ENCODE measurements around the gene PPP1R37.

The PPP1R37 gene

DNA sequence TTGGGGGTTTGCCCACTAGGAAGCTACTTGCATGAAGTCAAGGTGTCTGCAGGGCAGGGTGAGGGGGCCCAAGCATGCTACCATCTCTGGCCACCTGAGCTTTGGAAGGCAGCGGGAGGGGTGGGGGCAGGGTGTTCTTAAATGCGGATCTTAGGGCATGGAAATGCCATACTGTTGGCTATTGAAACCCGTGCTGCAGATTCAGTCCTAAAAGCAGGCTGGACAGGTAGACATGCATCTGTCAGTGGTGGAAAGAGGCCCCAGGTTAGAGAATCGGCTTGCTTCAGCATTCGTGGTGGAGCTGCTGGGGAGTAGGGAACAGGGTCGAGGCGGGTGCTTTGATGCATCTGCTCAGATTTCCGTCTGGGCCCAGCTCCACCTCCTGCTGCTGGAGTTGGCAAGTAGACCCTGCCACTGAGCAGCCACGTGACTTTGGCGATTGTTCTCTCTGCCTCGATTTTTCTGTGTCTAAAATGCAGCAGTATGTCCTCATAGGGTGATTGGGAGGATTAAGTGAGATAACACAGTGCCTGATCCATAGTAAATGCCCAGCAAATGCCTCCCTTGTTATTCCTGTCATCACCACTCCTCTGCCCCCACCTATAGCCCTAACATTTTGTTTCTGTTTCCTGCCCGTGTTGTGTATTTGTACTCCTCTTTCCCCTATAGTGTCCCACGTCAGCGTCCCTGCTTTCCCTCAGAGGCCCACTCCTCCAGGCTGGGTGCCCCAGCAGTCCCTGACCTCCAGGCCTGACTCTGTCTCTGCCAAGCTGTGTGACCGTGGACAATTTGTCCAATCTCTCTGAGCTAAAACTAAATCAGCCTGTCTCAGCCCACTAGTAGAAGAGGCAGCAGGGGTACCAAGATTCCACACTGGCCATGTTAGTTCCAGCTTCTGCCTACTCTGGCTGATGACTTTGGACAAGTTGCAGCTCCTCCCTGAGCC lies 5.8 kb downstream of the PPP1R37 start:
- in situ Hi-C loops (cut with MboI; ENCODE audit: low pct_unique_long_range_greater_than_20kb, low sequenced_read_pairs, unreplicated experiment): no loop called here
- no peak for DNase-seq (ENCODE audit: low spot score)
- TF ChIP-seq, protein P1, sequence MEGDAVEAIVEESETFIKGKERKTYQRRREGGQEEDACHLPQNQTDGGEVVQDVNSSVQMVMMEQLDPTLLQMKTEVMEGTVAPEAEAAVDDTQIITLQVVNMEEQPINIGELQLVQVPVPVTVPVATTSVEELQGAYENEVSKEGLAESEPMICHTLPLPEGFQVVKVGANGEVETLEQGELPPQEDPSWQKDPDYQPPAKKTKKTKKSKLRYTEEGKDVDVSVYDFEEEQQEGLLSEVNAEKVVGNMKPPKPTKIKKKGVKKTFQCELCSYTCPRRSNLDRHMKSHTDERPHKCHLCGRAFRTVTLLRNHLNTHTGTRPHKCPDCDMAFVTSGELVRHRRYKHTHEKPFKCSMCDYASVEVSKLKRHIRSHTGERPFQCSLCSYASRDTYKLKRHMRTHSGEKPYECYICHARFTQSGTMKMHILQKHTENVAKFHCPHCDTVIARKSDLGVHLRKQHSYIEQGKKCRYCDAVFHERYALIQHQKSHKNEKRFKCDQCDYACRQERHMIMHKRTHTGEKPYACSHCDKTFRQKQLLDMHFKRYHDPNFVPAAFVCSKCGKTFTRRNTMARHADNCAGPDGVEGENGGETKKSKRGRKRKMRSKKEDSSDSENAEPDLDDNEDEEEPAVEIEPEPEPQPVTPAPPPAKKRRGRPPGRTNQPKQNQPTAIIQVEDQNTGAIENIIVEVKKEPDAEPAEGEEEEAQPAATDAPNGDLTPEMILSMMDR (IDR thresholded peaks at IDR 0.05; ENCODE audit: extremely low read depth, insufficient read depth, missing control alignments): no peak

DNA sequence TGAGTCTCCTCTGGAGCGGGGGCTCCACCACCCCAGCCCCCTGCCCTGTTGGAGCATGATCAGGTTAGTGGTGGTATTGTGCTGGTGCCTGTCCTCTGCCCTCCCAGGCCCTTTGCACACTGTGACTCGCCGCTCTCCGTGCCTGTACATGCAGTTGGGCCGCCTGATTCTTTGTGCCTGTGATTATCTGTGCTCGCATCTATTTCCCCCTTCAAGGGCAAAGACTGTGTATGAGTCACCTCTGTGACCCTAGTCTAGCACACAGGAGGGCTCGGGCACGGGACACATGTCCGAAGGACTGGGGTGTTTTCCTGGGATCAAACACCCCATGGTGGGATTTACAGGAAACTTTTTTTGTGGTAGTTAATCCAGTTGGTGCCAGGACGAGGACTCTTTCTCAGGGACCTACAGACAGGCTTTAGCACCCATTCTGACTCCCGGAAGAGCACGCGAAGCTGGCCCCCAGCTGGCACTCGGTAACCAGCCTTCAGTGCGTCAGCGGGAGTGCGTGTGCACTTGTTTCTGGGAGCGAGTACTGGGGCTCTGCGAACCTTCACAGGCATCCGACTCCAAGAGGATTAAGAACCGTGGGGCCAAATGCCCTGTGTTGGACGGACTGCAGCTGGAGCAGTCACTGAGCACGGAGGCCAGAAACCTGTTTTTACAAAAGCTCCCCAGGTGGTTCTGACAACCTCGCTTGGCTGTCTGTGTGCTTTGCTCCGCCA lies 6.7 kb downstream of the PPP1R37 start:
- in situ Hi-C loops (cut with MboI; ENCODE audit: low pct_unique_long_range_greater_than_20kb, low sequenced_read_pairs, unreplicated experiment): no loop called here
- TF ChIP-seq, protein P1 (IDR thresholded peaks at IDR 0.05; ENCODE audit: extremely low read depth, insufficient read depth, missing control alignments): no peak
- no peak for DNase-seq (ENCODE audit: low spot score)

DNA sequence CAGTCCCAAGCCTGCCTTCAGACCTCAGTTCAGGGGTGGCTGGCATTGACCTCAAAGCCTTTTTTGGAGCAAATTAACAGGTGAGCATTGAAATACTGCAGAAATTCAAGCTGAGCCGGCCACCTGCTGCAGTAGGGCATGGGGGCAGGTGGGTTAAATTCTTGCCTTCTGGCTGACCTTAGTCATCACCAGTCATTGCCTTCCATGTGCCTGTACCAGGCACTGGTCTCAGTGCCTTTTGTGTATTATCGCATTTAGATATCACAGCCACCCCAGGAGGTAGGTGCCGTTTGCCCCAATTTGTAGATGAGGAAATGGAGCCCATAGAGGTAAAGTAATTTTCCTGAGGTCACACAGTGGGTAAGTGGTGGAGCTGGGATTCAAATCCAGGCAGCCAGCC lies 7.2 kb downstream of the PPP1R37 start:
- no peak for DNase-seq (ENCODE audit: low spot score)
- in situ Hi-C loops (cut with MboI; ENCODE audit: low pct_unique_long_range_greater_than_20kb, low sequenced_read_pairs, unreplicated experiment): no loop called here
- TF ChIP-seq, protein P1 (IDR thresholded peaks at IDR 0.05; ENCODE audit: extremely low read depth, insufficient read depth, missing control alignments): no peak

DNA sequence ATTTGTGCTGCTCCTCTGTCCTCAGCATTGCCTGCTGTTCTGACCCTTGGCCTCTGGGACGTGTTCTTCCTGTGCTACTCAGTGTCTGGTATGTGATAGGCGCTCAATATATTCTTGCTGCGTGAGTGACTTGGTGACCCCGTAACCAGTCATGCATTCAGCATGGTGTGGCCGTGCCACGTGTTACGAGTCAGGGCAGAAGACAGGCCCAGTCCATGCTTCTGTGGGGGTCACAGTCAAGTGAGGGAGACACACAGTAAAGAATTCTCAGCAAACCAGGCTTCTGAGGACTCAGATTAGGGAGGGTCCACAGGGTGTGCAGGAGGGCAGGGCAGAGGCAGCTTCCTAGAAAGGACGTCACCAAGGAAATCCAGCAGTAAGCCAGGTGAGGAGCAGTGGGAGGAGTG lies 7.9 kb downstream of the PPP1R37 start:
- in situ Hi-C loops (cut with MboI; ENCODE audit: low pct_unique_long_range_greater_than_20kb, low sequenced_read_pairs, unreplicated experiment): no loop called here
- TF ChIP-seq, protein P1 (IDR thresholded peaks at IDR 0.05; ENCODE audit: extremely low read depth, insufficient read depth, missing control alignments): no peak
- DNase-seq (ENCODE audit: low spot score): no peak

DNA sequence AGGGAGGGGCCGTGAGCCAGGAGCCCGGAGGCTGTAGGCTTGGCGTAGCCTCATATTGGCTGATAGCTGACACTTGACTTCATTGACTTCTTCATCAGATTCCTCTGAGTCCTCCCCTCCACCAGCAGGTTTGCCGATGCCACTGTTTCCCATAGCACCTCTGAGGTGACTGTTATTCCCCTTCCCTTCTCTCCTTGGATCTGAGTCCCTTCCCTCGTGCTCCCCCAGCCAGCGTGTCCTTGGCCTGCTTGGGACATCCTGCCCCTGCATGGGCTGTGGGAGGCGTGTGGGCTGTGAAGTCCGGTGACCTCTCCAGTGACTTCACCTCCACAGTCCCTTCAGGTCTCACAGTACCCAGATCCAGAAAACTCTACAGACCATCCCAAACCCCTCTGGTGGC lies 8.8 kb downstream of the PPP1R37 start:
- in situ Hi-C loops (cut with MboI; ENCODE audit: low pct_unique_long_range_greater_than_20kb, low sequenced_read_pairs, unreplicated experiment): no loop called here
- no peak for DNase-seq (ENCODE audit: low spot score)
- TF ChIP-seq, protein P1 (IDR thresholded peaks at IDR 0.05; ENCODE audit: extremely low read depth, insufficient read depth, missing control alignments): no peak

DNA sequence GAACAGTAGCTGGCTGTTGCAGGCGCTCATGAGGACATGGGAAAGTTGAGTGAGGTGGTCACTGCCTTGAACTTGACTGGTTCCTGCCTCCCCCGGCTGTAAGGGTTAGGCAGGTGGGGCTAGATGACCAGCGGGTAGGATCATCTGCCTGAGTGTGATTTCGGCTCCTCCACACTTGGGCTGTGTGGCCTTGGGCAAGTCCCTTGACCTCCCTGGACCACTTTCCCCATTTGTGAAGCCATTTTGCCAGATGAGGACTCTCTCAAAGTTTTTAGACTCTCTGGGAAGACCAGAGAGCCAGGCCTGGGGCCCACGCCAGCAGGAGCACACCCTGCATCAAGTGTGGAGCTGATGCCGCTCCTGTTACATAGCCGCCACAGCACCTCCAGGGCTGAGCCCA lies 9.5 kb downstream of the PPP1R37 start:
- no peak for DNase-seq (ENCODE audit: low spot score)
- TF ChIP-seq, protein P1 (IDR thresholded peaks at IDR 0.05; ENCODE audit: extremely low read depth, insufficient read depth, missing control alignments): no peak
- in situ Hi-C loops (cut with MboI; ENCODE audit: low pct_unique_long_range_greater_than_20kb, low sequenced_read_pairs, unreplicated experiment): no loop called here

All from GM13977 (cell line).